ENCODE data around the gene CELA2B. TPM values are rescaled to one million over a fixed set of nuclear protein-coding genes. Genes with fewer than 3 reads are reported as not detected.
A peak's percentile ranks its signal among the peaks of the same experiment; 100 is the strongest.

Gene CELA2B
- total and polyA plus RNA-seq, 10 of the 15 experiments (the other 5 are each of a cell fraction or from before 2014, with no cell fraction given), result not detected

DNA sequence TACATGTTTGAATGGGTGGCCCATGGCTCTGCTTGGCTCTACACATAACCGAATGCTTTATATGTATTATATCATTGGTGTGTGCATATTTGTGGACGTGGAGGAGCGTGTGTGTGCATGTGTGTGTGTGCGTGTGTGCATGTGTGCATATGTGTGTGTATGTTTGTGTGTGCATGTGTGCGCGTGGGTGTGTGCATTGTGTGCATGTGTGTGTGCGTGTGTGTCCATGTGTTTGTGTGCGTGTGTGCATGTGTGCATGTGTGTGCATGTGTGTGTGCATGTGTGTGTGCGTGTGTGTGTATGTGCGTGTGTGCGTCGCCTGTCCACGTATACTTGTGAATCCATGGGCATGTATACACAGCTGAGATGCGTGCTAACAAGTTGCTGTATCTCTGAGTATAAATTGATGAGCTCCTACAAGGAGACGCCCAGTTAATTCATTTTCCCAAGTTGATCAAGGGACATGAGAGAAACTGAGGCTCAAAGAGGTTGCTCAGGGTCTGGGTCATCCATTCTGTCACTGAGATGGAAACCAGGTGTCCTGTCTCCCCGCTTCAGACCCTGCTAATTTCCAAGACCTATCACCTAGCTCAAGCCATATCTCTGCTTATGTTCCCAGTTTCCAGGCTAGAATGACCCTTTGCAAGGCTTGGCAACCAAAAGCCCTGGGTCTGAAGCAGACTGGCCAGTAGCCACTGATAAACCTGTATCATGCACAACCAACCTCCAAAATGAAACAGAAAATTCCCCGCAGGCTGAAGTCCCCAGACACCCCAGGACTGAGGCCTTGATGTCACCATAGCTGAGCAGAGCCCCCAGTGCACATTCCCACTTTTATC, 40.4 kb upstream of the CELA2B start:
- no TSS peak for BruUV-seq (replicated peaks)
- ATAC-seq (no peak), DNase-seq (ENCODE audit: low read depth, low spot score) (no peak), FAIRE-seq (no peak)
- Histone ChIP-seq H3K9me3 (replicated peaks; ENCODE audit: control insufficient read depth, insufficient read depth, low read length) (no peaks in the 10 kb centered on the region), H3K4me2 (ENCODE audit: control insufficient read depth, insufficient read depth) (no peak overlapping the region), H3K36me3 (ENCODE audit: control insufficient read depth in 2 of 2, insufficient read depth in 2 of 2, low read length in 1 of 2) (peaks cover 0 to 2% of the 10 kb centered on the region in 2 experiments; a peak in 2 of 4 replicates), H3K27me3 (replicated peaks in 1 of 2; ENCODE audit: control insufficient read depth in 2 of 2, insufficient read depth in 2 of 2, low read length in 1 of 2) (no peaks in the 10 kb centered on the region), H3K79me2 (ENCODE audit: control insufficient read depth, insufficient read depth, low read length) (no peaks in the 10 kb centered on the region), H3K9ac (ENCODE audit: control insufficient read depth, insufficient read depth, low read length) (no peak overlapping the region), H4K20me1 (ENCODE audit: control insufficient read depth, insufficient read depth) (no peaks in the 10 kb centered on the region), H2AFZ (ENCODE audit: control insufficient read depth, low read depth, low read length) (no peak overlapping the region), H3K4me1 (ENCODE audit: control insufficient read depth, insufficient read depth, low read length) (no peaks in the 10 kb centered on the region), H3K27ac (ENCODE audit: control insufficient read depth, insufficient read depth) (no peak overlapping the region), H3K4me3 (no peak overlapping the region)
- intact Hi-C loops (cut with micrococcal nuclease; ENCODE audit: unreplicated experiment), result loop anchor here (5.0 kb wide), 1 partner anchor 307 kb away; the partner anchor contains the start of gene TMEM82
- in situ Hi-C loops (cut with MboI), result no loop called here
- ChIA-PET RAD21 (ENCODE audit: unreplicated experiment) (interaction anchor here (1.0 to 1.7 kb wide), 2 partner anchors 111 to 112 kb away, joined by 3 to 11 read pairs; no protein-coding TSS in a partner anchor), POLR2A (no interaction called here), SMC1A (ENCODE audit: uncharacterized antibody, unreplicated experiment) (interaction anchor here (0.8 to 2.4 kb wide), 6 partner anchors 14 to 136 kb away, joined by 3 to 13 read pairs (median 3); no protein-coding TSS in a partner anchor), CTCF (interaction anchor here (0.8 to 10.2 kb wide), 3 partner anchors 18 to 122 kb away, joined by 3 to 178 read pairs (median 4); no protein-coding TSS in a partner anchor)
- WGBS (ENCODE audit: insufficient coverage, insufficient replicate concordance, low lambda C conversion rate, missing lambda C conversion rate), result 87% methylated on average over 17 of the region's 17 CpGs
- TF ChIP-seq SUZ12 (IDR thresholded peaks at IDR 0.05; ENCODE audit: unreplicated experiment), result no peak
- no peak for TF ChIP-seq SMARCA5 (IDR thresholded peaks at IDR 0.05)
- TF ChIP-seq RAD51 (IDR thresholded peaks at IDR 0.05), result no peak
- TF ChIP-seq NR2F1 (conservative IDR thresholded peaks at IDR 0.05), result no peak
- TF ChIP-seq, protein P1, sequence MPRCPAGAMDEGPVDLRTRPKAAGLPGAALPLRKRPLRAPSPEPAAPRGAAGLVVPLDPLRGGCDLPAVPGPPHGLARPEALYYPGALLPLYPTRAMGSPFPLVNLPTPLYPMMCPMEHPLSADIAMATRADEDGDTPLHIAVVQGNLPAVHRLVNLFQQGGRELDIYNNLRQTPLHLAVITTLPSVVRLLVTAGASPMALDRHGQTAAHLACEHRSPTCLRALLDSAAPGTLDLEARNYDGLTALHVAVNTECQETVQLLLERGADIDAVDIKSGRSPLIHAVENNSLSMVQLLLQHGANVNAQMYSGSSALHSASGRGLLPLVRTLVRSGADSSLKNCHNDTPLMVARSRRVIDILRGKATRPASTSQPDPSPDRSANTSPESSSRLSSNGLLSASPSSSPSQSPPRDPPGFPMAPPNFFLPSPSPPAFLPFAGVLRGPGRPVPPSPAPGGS (IDR thresholded peaks at IDR 0.05; ENCODE audit: borderline replicate concordance, insufficient read depth, low read depth, low read length, poor library complexity, severe bottlenecking), result peak; percentile 92
- no peak for TF ChIP-seq KDM1A (IDR thresholded peaks at IDR 0.05; ENCODE audit: borderline replicate concordance)
- TF ChIP-seq TCF3 (IDR thresholded peaks at IDR 0.05; ENCODE audit: borderline replicate concordance, insufficient read depth, low read depth, low read length), result 0 out of 2 replicates have a peak, but pooled peaks have one; percentile 31
- TF ChIP-seq NR2C2 (IDR thresholded peaks at IDR 0.05; ENCODE audit: borderline replicate concordance, control insufficient read depth, insufficient read length, low read depth), result no peak
- no peak for TF ChIP-seq CBX5 (IDR thresholded peaks at IDR 0.05; ENCODE audit: low read depth)
- TF ChIP-seq, protein P2, sequence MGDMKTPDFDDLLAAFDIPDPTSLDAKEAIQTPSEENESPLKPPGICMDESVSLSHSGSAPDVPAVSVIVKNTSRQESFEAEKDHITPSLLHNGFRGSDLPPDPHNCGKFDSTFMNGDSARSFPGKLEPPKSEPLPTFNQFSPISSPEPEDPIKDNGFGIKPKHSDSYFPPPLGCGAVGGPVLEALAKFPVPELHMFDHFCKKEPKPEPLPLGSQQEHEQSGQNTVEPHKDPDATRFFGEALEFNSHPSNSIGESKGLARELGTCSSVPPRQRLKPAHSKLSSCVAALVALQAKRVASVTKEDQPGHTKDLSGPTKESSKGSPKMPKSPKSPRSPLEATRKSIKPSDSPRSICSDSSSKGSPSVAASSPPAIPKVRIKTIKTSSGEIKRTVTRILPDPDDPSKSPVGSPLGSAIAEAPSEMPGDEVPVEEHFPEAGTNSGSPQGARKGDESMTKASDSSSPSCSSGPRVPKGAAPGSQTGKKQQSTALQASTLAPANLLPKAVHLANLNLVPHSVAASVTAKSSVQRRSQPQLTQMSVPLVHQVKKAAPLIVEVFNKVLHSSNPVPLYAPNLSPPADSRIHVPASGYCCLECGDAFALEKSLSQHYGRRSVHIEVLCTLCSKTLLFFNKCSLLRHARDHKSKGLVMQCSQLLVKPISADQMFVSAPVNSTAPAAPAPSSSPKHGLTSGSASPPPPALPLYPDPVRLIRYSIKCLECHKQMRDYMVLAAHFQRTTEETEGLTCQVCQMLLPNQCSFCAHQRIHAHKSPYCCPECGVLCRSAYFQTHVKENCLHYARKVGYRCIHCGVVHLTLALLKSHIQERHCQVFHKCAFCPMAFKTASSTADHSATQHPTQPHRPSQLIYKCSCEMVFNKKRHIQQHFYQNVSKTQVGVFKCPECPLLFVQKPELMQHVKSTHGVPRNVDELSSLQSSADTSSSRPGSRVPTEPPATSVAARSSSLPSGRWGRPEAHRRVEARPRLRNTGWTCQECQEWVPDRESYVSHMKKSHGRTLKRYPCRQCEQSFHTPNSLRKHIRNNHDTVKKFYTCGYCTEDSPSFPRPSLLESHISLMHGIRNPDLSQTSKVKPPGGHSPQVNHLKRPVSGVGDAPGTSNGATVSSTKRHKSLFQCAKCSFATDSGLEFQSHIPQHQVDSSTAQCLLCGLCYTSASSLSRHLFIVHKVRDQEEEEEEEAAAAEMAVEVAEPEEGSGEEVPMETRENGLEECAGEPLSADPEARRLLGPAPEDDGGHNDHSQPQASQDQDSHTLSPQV (IDR thresholded peaks at IDR 0.05), result no peak
- TF ChIP-seq POLR2A (IDR thresholded peaks at IDR 0.05; ENCODE audit: low read depth, low read length), result peak; percentile 62
- TF ChIP-seq ZNF622 (IDR thresholded peaks at IDR 0.05), result no peak
- TF ChIP-seq, protein P3, sequence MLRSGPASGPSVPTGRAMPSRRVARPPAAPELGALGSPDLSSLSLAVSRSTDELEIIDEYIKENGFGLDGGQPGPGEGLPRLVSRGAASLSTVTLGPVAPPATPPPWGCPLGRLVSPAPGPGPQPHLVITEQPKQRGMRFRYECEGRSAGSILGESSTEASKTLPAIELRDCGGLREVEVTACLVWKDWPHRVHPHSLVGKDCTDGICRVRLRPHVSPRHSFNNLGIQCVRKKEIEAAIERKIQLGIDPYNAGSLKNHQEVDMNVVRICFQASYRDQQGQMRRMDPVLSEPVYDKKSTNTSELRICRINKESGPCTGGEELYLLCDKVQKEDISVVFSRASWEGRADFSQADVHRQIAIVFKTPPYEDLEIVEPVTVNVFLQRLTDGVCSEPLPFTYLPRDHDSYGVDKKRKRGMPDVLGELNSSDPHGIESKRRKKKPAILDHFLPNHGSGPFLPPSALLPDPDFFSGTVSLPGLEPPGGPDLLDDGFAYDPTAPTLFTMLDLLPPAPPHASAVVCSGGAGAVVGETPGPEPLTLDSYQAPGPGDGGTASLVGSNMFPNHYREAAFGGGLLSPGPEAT (IDR thresholded peaks at IDR 0.05; ENCODE audit: low read depth), result no peak
- peak; percentile 44; the same call in 1 of the 2 replicates for TF ChIP-seq POLR2AphosphoS5 (IDR thresholded peaks at IDR 0.05; ENCODE audit: low read length)
- TF ChIP-seq, protein P4, sequence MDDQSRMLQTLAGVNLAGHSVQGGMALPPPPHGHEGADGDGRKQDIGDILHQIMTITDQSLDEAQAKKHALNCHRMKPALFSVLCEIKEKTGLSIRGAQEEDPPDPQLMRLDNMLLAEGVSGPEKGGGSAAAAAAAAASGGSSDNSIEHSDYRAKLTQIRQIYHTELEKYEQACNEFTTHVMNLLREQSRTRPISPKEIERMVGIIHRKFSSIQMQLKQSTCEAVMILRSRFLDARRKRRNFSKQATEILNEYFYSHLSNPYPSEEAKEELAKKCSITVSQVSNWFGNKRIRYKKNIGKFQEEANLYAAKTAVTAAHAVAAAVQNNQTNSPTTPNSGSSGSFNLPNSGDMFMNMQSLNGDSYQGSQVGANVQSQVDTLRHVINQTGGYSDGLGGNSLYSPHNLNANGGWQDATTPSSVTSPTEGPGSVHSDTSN (IDR thresholded peaks at IDR 0.05; ENCODE audit: insufficient replicate concordance, low read depth, low read length), result peak; percentile 49

Data from GM12878 (cell line).